ENCODE measurements around the gene RRP12. TPM values are rescaled to one million over a fixed set of nuclear protein-coding genes. Genes with fewer than 3 reads are reported as not detected.

RRP12 gene
- total RNA-seq, 1 experiment from 2014 or later = 14.4 TPM

- no peak for DNase-seq (ENCODE audit: low spot score)
These were observed 90.0 kb downstream of the RRP12 start for GRCh38 chr10:97311111-97311626.

- no peak for DNase-seq (ENCODE audit: low spot score)
These were observed 93.0 kb downstream of the RRP12 start for GRCh38 chr10:97307866-97308780.

GRCh38 chr10:97307441-97307840 lies 93.7 kb downstream of the RRP12 start:
- no peak for DNase-seq (ENCODE audit: low spot score)

Other genes starting within 250 kb of the RRP12 start
- 0.10 TPM in 1 of 2 replicates, not detected in the other for gene SLIT1, start 215.4 kb downstream of the RRP12 start, total RNA-seq (2014; rRNA removed; shearing (Covaris generic))
- gene ARHGAP19, start 108.7 kb downstream of the RRP12 start, total RNA-seq (2014; rRNA removed; shearing (Covaris generic)) = 9.5 and 10.6 TPM in 2 replicates
- gene FRAT1, start 82.1 kb downstream of the RRP12 start, total RNA-seq (2014; rRNA removed; shearing (Covaris generic)) = 0.89 and 1.6 TPM in 2 replicates
- 6.2 and 11.0 TPM in 2 replicates for gene FRAT2, start 66.6 kb downstream of the RRP12 start, total RNA-seq (2014; rRNA removed; shearing (Covaris generic))
- 784 and 853 TPM in 2 replicates for gene PGAM1, start 24.9 kb upstream of the RRP12 start, total RNA-seq (2014; rRNA removed; shearing (Covaris generic))
- gene EXOSC1, start 44.7 kb upstream of the RRP12 start, total RNA-seq (2014; rRNA removed; shearing (Covaris generic)) = 75.0 and 87.7 TPM in 2 replicates
- gene ZDHHC16, start 44.8 kb upstream of the RRP12 start, total RNA-seq (2014; rRNA removed; shearing (Covaris generic)) = 38.5 and 49.4 TPM in 2 replicates
- 94.0 and 107 TPM in 2 replicates for gene MMS19, start 97.1 kb upstream of the RRP12 start, total RNA-seq (2014; rRNA removed; shearing (Covaris generic))
- 9.6 and 10.6 TPM in 2 replicates for gene UBTD1, start 97.6 kb upstream of the RRP12 start, total RNA-seq (2014; rRNA removed; shearing (Covaris generic))
- gene ANKRD2, start 171.4 kb upstream of the RRP12 start, total RNA-seq (2014; rRNA removed; shearing (Covaris generic)) = 0.15 TPM in 1 of 2 replicates, not detected in the other
- 0.97 and 1.3 TPM in 2 replicates for gene HOGA1, start 183.0 kb upstream of the RRP12 start, total RNA-seq (2014; rRNA removed; shearing (Covaris generic))
- not detected in 2 replicates for gene C10orf62, start 188.4 kb upstream of the RRP12 start, total RNA-seq (2014; rRNA removed; shearing (Covaris generic))
- 4.2 and 5.6 TPM in 2 replicates for gene MORN4, start 232.2 kb upstream of the RRP12 start, total RNA-seq (2014; rRNA removed; shearing (Covaris generic))
- 10.8 and 10.9 TPM in 2 replicates for gene PI4K2A, start 239.3 kb upstream of the RRP12 start, total RNA-seq (2014; rRNA removed; shearing (Covaris generic))